GM20000 (cell line): ENCODE measurements around the gene CA5A.

ENCODE experiments used
- DNase-seq: peaks from one replicate; pipeline ENCODE4 v3.0.0; 2012; ENCODE audit warnings: low spot score
- CTCF ChIP-seq: IDR thresholded peaks from 2 replicates; pipeline ENCODE4 v1.5.1; 2012; ENCODE audit warnings: mild to moderate bottlenecking, control low read depth; ENCODE audit errors: extremely low read depth, missing control alignments

CA5A gene

GRCh38 chr16:87845213-87845612, 91.1 kb downstream of the CA5A start:
- no peak for DNase-seq
- no peak for TF ChIP-seq CTCF

GRCh38 chr16:87844809-87845208, 91.5 kb downstream of the CA5A start:
- DNase-seq = no peak
- no peak for TF ChIP-seq CTCF

- TF ChIP-seq CTCF = no peak
- DNase-seq = no peak
Observed at GRCh38 chr16:87844120-87844733, 92.1 kb downstream of the CA5A start.

- DNase-seq = no peak
- TF ChIP-seq CTCF = no peak
Observed at GRCh38 chr16:87843678-87844105, 92.6 kb downstream of the CA5A start.

GRCh38 chr16:87842209-87842869, 94.0 kb downstream of the CA5A start:
- TF ChIP-seq CTCF = no peak
- no peak for DNase-seq

- no peak for TF ChIP-seq CTCF
- DNase-seq = no peak
Observed at GRCh38 chr16:87841340-87842208, 94.8 kb downstream of the CA5A start.
